GM23248 (cell line): ENCODE data around the gene BLVRA.

ENCODE experiments used
- EZH2 ChIP-seq: fragments of 200-600 bp; sonication (generic); IDR thresholded peaks from 2 replicates; pipeline ENCODE4 v1.6.1; 2018; ENCODE audit warnings: antibody characterized with exemption, mild to moderate bottlenecking; ENCODE audit not compliant: insufficient read depth, poor library complexity, severe bottlenecking
- EZH2phosphoT487 ChIP-seq: fragments of 200-600 bp; sonication (generic); IDR thresholded peaks from 2 replicates; pipeline ENCODE4 v1.6.1; 2018; ENCODE audit warnings: antibody characterized with exemption, moderate library complexity, mild to moderate bottlenecking, low read depth; ENCODE audit not compliant: insufficient read depth

- TF ChIP-seq EZH2 (no peak), EZH2phosphoT487 (no peak)
These were observed 92.1 kb downstream of the BLVRA start for GRCh38 chr7:43850348-43851116.
